RCC 7860 (cell line): ENCODE results near the gene FGF22.
"Not testable (repeated sequence)": the region's sequence is repeated elsewhere in the genome, so short reads cannot be mapped to it uniquely, and the experiment has no call there.

Experiments
- DNase-seq: peaks from one replicate; pipeline ENCODE4 v3.0.0-alpha.2; 2015; ENCODE audit warnings: low spot score
- FAIRE-seq: peaks from 2 replicates; lab custom pipeline; 2012; peaks lifted over from hg19 to GRCh38; lab: Jason Lieb, UNC

FGF22 gene

DNA sequence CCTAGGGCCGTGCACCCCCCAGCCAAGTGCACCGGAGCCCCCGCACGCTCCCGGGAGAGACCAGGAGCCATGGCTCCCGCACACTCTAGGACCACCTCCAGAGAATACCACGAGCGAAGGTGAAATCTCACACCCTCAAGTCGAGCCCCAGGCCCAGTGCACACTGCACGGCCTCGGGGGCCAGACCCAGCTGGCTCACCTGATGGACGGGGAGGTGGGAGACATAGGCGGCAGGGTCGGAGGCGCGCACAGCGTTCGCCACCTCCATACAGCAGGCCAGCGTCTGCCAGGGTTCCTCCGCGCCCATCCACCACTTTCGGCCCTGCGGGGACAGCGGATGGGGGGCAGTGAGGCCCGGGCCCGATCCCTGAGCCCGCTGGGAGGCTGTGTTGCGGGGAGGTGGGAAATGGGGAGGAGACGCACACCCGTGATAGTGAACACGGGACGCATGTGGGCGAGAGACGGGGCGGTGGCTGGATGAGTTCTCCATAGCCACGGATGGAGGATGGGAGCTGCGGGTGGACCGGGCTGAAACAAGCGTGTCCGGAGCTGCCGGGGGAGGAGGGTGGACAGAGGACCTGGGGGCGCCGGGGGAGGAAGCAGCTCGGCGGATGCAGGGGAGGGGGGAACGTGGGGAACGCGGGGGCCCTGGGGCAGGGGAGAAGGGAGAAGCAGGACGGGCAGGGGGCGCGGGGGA is 19.4 kb upstream of the FGF22 start:
- no peak for DNase-seq
- no peak for FAIRE-seq

DNA sequence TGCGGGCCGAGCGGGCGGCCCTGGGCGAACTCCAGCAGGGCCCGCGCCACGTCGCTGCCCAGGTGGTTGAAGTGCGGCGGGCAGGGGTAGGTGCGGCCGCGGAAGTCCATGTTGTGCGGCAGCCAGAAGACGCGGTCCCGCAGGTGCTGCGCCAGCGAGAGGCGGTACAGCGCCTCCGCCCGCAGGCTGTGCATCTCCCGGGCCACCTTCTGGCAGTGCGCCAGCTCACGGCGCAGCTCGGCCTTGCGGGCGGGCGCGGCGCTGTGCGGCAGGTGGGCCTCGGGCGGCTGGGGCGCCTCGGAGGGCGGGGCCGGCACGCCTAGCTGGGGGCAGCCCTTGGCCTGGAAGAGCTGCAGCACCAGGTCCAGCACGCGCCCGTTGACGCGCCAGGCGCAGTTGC is 18.5 kb upstream of the FGF22 start:
- FAIRE-seq, DNase-seq: not testable (repeated sequence)

DNA sequence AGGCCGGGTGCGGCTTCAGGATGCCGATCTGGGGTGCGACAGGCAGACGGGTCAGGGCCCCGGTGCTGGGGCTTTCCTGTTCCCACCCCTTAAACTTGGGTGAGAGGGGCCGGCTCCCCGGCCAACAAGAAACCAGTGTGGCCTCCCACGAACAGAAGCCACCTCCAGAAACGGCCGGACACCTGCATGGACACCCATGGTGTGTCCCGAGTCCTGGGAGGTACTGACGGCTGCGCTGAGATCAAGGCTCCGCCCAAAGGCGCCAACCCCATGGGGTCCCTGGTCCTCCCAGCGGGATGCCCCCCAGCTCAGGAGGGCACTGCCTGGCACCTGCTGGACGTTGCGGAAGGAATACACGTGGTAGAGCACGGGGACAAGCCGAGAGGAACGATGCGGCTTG is 17.9 kb upstream of the FGF22 start:
- DNase-seq: no peak
- no peak for FAIRE-seq

DNA sequence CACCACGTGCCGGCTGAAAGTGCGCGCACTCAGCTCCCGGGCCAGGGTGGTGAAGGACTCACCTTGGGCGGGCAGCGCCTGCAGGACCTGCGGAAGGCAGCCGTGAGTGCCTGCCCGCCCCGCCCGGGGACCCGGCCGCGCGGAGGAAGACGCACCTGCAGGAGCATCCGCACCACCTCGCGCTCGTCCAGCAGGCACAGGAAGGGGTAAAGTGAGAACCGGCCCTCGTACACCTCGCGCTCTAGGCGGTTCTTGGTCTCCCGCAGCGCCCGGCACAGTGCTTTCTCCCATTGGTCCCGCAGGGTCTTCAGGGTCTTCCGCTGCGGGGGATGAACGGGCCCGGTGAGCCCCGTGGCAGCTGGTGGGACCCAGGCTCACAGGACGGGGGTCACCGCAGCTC is 17.0 kb upstream of the FGF22 start:
- DNase-seq: no peak
- no peak for FAIRE-seq

DNA sequence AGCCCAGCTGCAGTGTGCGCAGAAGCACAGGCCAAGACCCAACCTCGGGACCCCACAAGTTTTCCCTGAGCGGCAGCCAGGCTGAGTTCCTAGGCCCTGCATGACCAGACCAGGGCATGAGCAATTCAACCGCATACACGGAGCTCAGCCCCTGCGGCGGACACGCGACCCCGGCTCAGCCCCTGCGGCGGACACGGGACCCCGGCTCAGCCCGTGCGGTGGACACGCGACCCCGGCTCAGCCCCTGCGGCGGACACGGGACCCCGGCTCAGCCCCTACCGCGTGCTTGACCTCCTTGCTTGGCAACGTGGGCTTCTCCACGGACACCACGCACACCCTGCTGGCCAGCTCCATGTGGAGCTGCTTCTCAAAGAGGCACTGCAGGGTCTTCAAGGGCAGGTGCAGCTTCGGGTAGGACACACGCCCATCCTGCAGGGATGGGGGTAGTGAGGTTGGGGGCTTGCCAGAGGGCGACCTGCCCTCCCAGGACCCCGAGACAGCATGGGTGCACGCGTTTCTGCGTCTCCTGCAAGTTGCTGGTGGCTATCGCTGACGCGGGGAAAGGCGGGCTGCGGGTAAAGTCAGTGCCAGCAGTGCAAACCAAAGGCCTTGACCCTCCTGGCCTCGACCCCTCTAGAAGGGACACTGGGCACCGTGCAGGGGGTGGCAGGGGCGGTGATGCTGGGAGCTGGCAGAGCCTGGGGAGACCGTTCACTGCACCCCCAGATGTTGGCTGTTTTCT is 16.3 kb upstream of the FGF22 start:
- FAIRE-seq (no peak), DNase-seq (no peak)

DNA sequence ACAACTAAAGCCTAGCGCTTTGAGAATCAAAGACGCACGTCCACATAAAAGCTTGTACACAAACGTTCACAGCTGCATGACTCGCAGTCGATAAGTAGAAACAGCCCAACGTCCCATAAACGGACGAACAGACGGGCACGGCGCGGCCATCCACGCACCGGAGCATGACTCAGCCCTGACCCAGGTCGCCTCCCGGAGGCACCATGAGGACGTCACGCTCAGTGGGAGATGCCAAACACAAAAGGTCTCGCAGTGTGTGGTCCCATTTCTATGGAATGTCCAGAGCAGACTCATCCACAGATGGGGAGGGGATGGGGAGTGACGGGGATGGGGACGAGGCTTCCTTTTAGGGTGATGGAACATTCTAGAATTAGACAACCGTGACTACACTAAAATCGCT is 15.7 kb upstream of the FGF22 start:
- DNase-seq (peak; percentile 84), FAIRE-seq (peak; percentile 87)

DNA sequence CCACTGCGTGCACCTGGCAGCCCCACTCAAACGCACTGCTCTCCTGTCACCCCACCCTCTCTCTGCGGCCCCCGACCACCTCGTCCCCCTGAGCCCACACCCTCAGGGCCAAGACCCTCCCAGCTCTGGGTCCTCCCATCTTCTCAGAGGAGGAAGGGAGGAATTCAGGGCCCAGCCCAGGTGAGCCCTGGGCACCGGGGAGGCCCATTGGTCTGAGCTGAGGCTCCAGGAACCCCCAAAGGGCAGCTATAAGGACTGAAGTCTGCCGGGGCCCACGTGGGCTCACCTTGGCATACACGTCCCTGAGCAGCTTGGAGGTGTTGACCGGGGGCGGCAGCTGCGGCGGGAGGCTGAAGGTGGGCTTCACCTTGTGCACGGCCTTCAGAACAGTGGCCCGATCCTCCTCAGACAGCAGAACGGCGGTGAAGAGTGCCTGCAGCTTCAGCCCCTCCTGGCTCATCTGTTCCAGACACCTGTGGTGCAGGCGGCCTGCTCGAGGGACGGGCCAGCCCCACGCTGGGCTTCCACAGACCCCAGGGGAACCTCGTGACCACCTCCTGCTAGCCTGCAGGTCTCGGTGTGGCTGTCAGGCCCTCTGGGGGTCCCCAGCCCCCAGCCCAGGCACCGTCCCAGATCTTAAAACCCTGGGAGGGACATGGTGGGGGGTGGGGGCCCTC is 15.1 kb upstream of the FGF22 start:
- FAIRE-seq (no peak), DNase-seq (no peak)

DNA sequence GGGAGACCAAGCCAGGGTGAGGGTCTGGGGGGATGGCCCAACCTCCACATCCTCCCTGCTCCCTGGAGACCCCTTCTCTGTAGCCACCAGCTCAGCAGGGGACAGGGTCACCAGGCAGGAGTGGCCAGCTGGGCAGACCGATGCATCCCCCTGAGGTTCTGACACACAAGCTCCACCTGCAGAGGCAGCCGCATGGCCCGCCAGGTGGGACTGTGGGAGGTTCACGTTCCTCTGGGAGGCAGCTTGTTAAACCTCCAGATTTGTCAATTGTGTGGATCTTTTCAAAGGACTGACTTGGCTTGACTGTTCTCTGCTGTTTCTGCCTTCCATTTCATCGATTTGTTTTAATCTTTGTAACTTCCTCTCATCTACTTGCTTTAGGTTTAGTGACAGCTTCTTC is 14.4 kb upstream of the FGF22 start:
- FAIRE-seq: no peak
- DNase-seq: no peak

DNA sequence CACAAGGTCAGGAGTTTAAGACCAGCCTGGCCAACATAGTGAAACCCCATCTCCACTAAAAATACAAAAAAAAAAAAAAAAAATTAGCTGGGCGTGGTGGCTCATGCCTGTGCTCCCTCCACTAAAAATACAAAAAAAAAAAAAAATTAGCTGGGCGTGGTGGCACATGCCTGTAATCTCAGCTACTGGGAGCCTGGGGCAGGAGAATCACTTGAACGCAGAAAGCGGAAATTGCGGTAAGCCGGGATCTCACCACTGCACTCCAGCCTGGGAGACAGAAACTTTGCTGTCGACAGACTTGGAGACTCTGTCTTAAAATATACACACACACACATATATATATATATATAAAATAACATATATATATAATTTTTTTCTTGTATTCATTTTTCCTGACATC is 13.1 kb upstream of the FGF22 start:
- DNase-seq, FAIRE-seq: not testable (repeated sequence)

DNA sequence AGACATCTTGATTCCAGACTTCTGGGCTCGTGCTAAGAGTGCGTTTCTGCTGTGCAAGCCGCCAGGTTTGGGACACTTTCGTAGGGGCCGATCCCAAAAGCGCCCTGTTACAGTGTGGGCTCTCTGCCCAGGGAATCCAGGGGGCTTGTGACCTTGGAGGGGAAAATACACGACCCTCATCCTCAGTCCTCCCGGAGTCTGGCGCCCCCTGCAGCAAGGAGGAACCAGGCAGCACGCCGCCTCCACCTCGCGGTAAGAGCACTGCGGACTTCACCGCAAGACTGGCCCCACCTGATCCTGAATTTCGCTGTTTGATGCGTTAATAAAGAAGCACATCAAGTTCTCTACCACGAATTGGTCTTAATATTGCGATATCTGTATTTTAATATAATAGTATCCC is 11.5 kb upstream of the FGF22 start:
- no peak for DNase-seq
- FAIRE-seq: no peak

DNA sequence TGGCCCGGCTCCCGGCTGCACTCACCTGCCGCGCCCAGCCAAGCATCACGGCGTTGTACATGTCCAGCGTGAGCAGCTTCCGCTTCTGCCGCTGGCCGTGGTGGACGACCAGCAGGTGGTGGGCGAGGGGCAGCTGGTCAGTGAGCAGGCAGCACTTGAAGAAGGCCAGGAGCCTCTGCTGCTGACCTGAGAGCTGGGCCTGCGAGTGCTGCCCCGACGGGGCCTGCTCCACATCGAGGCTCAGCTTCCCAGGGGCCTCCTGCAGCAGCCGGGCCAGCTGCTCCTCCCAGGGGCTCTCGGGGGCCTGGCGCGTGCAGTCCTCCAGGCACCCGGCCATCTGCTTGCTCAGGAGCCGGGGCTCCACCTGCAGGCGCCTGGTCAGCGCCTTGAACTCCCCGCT is 10.2 kb upstream of the FGF22 start:
- not testable (repeated sequence) for FAIRE-seq, DNase-seq

DNA sequence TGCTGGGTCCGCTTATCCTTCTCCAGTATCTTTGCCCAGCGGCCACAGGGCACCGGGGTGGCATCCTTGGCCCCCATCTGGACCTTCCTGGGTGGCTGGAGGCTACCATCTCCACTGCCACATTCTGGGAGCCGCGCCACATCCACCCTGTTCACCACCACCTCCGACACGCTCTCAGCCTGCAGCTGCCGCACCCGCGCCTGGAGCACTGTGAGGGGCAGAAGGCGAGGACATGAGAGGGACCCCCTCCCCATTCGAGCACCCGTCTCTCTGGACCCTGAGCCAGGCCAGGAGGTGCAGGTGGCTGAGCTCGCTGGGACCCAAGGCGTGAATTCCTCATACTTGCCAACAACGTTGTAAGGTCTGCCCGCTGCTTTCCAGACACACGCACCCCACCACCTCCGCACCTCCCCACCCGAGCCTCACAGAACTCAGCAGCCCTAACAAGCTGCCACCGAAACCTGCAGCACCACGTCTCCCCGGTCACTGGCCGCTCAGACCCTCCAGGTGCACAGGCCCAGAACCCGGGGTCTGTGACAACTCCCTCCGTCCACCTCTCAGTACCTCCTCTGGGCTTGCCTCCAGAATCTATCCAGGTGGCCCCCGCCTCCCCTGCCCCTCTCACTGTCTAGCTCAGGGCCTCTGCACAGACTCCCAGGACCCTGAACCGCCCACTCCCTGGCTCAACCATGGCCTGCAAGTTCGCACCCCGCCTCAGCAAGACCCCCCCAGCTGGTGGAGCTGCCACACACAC is 9.5 kb upstream of the FGF22 start:
- DNase-seq (no peak), FAIRE-seq (no peak)

DNA sequence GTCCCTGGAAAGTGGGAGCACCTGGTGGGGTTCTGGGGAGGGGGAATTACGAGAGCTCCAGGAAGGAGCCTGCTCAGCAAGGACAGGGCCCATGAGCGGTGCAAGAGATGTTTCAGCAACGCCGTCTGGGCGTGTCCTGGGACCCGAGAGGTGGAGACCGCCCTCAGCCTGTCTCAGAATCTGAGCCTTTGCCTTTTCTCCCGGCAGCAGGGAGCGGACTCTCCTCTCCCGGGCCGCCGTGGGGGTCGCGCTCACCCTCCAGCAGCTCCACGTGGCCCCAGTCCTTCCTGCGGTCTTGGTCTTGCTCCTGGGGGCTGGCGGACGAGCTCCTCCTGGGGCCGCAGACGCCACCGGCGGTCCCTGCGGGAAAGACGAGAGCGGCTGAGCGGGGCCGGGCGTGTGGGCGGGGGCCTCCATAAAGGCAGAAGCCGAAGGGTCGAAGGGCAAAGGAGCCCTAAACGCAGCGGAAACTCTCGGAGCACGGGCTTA is 7.1 kb upstream of the FGF22 start:
- FAIRE-seq (no peak), DNase-seq (peak; percentile 67)

DNA sequence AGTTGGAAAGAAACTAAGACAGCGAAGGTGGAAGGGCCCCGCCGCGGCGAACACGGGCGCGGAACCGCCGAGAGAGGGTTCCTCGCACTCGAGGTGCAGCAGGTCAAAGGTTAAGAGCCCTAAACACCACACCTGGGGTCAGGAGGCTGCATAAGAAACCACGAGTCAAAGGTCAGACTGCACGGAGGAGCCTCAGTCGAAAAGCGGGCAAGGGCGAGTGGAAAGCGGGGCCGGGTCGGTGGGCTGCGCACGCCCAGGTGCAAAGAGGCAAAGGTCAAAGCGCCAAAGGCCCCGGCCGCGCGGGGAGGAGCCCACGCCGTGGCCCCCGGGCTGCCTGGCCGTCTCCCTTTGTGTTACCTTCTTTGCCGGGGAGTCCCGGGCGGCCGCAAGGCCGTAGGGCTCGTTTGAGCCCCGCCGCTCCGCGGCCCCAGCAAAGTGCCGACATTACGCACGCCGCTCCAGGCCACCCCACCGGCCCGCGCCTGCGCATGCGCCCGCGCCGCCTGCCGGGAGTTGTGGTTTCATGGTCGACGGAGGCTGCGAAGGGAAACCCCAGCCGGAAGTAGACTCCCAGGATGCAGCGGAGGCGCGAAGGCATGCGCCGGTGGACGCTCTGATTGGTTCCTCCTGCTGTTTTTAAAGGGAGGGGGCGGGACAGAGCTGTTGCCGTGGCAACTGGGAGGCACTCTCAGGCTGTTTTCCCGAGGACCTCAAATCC is 6.5 kb upstream of the FGF22 start, which contains the start of gene POLRMT:
Gene POLRMT (minus strand): TSS at position 470 of the 718 bp plus-strand sequence. CDS start 25 bp downstream, at position 445.
- peak; percentile 95 for DNase-seq
- FAIRE-seq: peak; percentile 63

DNA sequence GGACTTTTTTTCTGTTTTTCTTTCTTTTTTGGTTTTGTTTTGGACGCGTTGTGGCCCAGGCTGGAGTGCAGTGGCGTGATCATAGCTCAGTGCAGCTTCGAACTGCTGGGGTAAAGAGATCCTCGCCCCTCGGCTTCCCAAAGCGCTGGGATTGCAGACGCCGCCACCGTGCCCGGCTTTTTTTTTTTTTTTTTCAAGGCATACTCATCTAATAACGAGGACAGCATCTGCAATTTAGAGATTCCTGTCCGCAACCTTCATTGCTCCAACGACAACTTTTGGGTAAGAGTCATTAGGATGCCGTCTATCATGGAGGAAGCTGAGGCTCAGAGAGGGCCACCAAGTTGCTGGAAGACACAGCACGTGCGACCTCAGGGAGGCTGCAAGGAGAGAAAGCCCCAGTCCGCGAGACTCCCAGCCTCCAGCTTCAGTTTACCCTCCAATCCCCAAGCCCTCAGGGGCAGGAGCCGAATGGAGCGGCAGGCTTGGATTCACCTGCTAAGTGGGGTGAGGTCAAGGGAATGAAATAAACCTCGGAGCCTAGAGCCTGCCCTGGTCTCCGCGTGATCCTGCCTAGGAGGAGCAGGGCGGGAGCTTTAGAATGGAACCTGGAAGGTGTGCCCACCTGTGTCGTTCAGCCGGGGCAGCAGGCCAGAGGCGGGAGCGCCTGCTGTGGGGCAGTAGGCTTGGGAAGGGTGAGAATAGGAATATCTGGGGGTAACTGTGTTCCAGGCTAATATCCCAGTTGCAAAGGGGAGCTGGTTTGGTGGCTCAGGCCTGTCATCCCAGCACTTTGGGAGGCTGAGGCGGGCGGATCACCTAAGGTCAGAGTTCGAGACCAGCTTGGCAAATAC is 5.7 kb upstream of the FGF22 start:
- FAIRE-seq (no peak), DNase-seq (no peak)

DNA sequence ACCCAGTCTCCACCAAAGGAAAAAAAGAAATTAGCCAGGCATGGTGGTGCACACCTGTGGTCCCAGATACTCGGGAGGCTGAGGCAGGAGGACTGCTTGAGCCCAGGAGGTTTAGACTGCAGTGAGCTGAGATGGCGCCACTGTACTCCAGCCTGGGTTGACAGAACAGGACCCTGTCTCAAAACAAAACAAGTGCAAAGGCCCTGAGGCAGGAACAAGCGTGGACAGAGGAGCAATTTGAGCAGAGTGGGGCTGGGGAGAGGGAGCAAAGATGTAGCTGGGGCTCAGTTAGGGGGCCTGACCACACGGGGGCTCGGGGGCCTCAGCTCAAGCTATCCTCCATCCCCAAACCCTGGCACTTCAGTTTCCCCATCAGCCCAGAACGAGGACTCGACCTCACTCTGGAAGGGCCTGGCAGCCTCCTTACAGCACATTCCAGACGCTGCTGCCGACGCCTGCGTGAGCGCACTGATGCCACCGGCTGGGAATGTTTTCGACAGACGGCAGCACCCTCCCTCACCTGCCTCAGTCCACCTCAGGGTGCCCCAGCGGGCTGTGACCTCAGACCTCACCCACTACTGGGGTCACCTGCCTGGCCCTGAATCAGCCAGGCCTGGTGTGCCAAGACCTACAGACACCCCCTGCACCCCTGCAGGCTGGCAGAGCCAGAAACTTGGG is 4.6 kb upstream of the FGF22 start:
- DNase-seq (no peak), FAIRE-seq (no peak)

DNA sequence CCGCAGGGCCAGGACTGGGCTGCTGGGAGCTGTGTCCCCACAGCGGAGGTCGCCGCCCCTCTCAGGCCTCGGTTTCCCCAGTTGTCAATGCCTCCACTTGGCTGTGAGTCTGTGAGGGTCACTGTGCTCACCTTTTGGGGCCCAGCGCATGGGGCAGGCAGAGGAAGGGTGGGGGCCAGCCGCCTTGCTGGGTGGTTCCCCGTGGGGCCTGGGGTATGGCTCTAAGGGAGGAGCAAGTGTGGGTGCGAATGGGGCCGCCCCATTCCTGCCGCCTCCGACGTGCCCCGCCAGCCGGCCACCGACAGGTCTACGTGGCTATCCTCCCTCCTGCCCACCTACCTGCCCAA is 800 bp upstream of the FGF22 start:
- DNase-seq (no peak), FAIRE-seq (no peak)

DNA sequence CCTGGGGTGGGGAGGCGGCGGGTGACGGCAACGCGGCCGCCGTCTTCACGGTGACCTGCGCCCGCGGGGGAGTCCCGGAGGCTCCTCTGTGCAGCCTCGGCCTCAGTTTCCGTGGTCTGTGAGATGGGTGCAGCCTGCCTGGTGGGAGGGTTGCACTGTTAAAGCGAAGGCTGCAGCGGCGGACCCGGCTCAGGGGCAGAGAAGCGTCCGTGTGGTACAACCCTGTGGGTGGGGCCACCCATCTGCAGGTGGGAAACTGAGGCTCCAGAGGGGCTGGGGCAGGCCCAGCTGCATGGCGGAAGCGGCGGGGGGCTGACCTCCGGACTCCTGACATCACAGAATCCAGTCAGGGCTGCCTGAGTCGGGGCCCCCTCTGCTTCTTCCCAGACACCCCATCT is 481 bp downstream of the FGF22 start:
- no peak for DNase-seq
- FAIRE-seq: no peak

DNA sequence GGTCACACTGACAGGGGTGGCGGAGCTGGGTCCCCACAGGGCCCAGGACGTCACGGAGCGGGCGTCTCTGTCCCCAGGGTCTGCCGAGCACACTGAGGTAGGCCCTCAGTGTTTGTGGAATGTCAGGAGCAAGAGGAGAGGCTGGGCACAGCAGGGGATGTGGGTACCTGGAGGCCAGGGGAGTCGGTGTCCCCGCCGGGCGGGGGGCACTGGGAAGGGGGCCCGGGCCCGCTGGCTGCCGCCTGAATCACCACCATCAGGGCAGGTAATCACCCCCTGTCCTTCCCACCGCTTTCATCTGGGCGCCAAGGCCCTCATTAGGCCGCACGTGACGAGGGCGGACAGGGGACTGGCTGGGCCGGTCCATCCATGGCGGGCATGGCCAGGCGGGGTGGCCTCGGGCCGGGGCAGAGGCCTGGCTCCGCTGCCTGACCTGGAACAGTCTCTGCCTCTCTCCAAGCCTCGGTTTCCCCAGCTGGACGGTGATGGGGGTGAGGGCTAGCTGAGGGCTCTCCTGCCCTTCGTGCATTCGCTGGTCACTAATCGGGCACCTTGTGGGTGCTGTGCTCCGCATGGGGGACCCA is 1.0 kb downstream of the FGF22 start:
- DNase-seq: no peak
- FAIRE-seq: no peak
